ENCODE measurements around the gene SESN1.

DNA sequence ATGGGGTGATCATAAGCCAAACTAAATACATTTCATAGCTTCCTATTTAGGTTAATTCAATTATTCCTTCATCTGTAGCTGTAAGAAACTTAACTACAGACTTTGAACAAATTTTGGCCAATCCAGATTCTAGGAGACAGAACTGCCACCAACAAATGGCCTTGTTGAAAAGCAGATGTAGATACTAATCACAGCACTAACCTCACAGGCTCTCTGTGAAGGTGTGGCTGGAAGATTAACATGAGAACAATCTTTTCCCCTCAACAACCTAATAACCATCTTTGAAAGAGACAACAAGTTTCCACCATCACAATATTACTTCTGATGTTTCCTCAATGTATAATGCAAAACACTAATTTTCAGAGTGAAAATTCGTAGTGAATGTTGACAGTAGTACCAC is 87.8 kb downstream of the SESN1 start:
- TF ChIP-seq CTCF (IDR thresholded peaks at IDR 0.05): no peak
- TF ChIP-seq POLR2AphosphoS5 (IDR thresholded peaks at IDR 0.05): no peak
- TF ChIP-seq POLR2A (IDR thresholded peaks at IDR 0.05): no peak
- TF ChIP-seq EP300 (IDR thresholded peaks at IDR 0.05): no peak
